Keratinocyte (primary cell): ENCODE data around the gene CILP2. TPM values are rescaled to one million over a fixed set of nuclear protein-coding genes. Genes with fewer than 3 reads are reported as not detected.

Experiments
- DNase-seq: peaks from one replicate; pipeline ENCODE4 v3.0.0-alpha.2; 2011; ENCODE audit warnings: low read depth, missing footprints, low spot score
- FAIRE-seq: peaks from 2 replicates; lab custom pipeline; 2011; peaks lifted over from hg19 to GRCh38; lab: Jason Lieb, UNC
- H2AFZ ChIP-seq: 2 replicates; pipeline ENCODE4 v1.6.0; 2012; ENCODE audit warnings: low read length, control low read depth, inconsistent platforms; ENCODE audit not compliant: control insufficient read depth
- H3K27ac ChIP-seq: 2 replicates; pipeline ENCODE4 v1.5.1; 2011; ENCODE audit warnings: low read length; ENCODE audit not compliant: control insufficient read depth, insufficient read depth
- H3K27me3 ChIP-seq: 3 replicates; pipeline ENCODE4 v1.6.0; 2011; ENCODE audit warnings: low read length; ENCODE audit not compliant: control insufficient read depth, insufficient read depth; ENCODE audit errors: extremely low read depth
- H3K36me3 ChIP-seq, 2 experiments: 2 replicates in 1 of 2; 3 replicates in 1 of 2; pipeline ENCODE4 v1.5.1; 2011; ENCODE audit warnings: low read length in 2 of 2, mild to moderate bottlenecking in 1 of 2; ENCODE audit not compliant: control insufficient read depth in 2 of 2, insufficient read depth in 2 of 2; ENCODE audit errors: extremely low read depth in 1 of 2
- H3K4me1 ChIP-seq: 3 replicates; pipeline ENCODE4 v1.5.1; 2011; ENCODE audit warnings: low read length; ENCODE audit not compliant: control insufficient read depth, insufficient read depth; ENCODE audit errors: extremely low read depth
- H3K4me2 ChIP-seq: 3 replicates; pipeline ENCODE4 v1.6.0; 2011; ENCODE audit warnings: low read depth, low read length; ENCODE audit not compliant: control insufficient read depth, insufficient read depth; ENCODE audit errors: extremely low read depth
- H3K4me3 ChIP-seq, 3 experiments: fragments of 200-600 bp in 1 of 3; sonication (generic) in 1 of 3; 2 replicates in 2 of 3; 3 replicates in 1 of 3; pipeline ENCODE4 v1.5.1; 2011 to 2016; ENCODE audit warnings: low read length in 3 of 3, mild to moderate bottlenecking in 3 of 3, control low read depth in 2 of 3, inconsistent platforms in 1 of 3, low read depth in 1 of 3, mixed read lengths in 1 of 3, mixed run types in 1 of 3, moderate library complexity in 1 of 3; ENCODE audit not compliant: control insufficient read depth in 2 of 3, insufficient read depth in 2 of 3; ENCODE audit errors: extremely low read depth in 1 of 3
- H3K79me2 ChIP-seq: 2 replicates; pipeline ENCODE4 v1.6.0; 2012; ENCODE audit warnings: low read length; ENCODE audit not compliant: control insufficient read depth, insufficient read depth
- H3K9ac ChIP-seq: 3 replicates; pipeline ENCODE4 v1.6.0; 2011; ENCODE audit warnings: low read length; ENCODE audit not compliant: control insufficient read depth, insufficient read depth; ENCODE audit errors: extremely low read depth
- H3K9me1 ChIP-seq: 3 replicates; pipeline ENCODE4 v1.6.0; 2011; ENCODE audit warnings: low read length; ENCODE audit not compliant: control insufficient read depth, insufficient read depth; ENCODE audit errors: extremely low read depth
- H3K9me3 ChIP-seq: 2 replicates; pipeline ENCODE4 v1.5.1; 2012; ENCODE audit warnings: low read depth, low read length; ENCODE audit not compliant: control insufficient read depth
- H4K20me1 ChIP-seq: 3 replicates; pipeline ENCODE4 v1.6.0; 2011; ENCODE audit warnings: low read length; ENCODE audit not compliant: control insufficient read depth, insufficient read depth; ENCODE audit errors: extremely low read depth
- EZH2 ChIP-seq: IDR thresholded peaks from one replicate; pipeline ENCODE4 v1.6.1; 2012; ENCODE audit warnings: inconsistent platforms, mild to moderate bottlenecking, low read length, moderate library complexity
- dilution Hi-C: fragments of 300-500 bp; cut with MboI; formaldehyde crosslinking; loops from one replicate; pipeline ENCODE4 v1.7.0; 2020; ENCODE audit warnings: low sequenced_read_pairs; ENCODE audit not compliant: extremely low pct_ligation_motif_present
- polyA plus RNA-seq, 5 experiments: library from polyadenylated mRNA; depleted of rRNA in 3 of 5; stranded (reverse) in 3 of 5; stranded (forward) in 1 of 5; unstranded in 1 of 5; fragments of >200 nt; gene quantifications; 1 replicate in 1 of 5; 2 replicates in 3 of 5; 3 replicates in 1 of 5; pipeline versions ENCODE4 v1.2.1 to v1.2.3, GENCODE V29; 2011 to 2012; ENCODE audit warnings: missing spikeins in 2 of 5, low read depth in 1 of 5, low replicate concordance in 1 of 5
- TF ChIP-seq, protein P1 (sequence below), 3 experiments: IDR thresholded peaks in 1 of 3; conservative IDR thresholded peaks in 1 of 3; optimal IDR thresholded peaks in 1 of 3; 2 replicates in 2 of 3; 3 replicates in 1 of 3; pipeline versions ENCODE3 to v1.5.1; 2011; ENCODE audit warnings: low read length in 3 of 3, mild to moderate bottlenecking in 3 of 3, moderate library complexity in 2 of 3, control low read depth in 1 of 3, inconsistent platforms in 1 of 3; ENCODE audit not compliant: insufficient read depth in 2 of 3; ENCODE audit errors: extremely low read depth in 1 of 3

Gene CILP2
- polyA plus RNA-seq, 1 donor (not counting 4 experiments of a cell fraction or from before 2014, with no cell fraction given) = 0.07 TPM

DNA sequence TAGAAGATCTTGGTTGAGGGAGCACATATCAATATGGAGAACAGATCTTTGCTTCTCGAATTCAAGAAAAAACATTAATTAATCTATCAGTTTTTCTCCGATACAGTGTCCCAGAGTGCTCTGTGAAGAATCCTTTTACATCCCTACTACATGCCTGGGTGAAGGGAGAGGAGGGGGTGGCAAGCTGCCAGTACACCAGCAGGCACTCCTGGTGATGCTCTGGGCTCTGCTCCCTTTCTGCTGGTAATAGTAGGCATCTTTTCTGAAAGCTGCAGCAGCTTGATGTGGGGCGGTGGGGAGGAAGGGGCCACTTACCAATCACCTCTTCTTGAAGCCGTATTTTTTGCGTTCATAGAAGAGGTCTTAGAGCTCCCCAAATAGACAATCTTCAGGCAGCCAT is 49.7 kb downstream of the CILP2 start:
- no peak overlapping the region for H3K4me2 ChIP-seq
- no peak overlapping the region for H3K9ac ChIP-seq
- TF ChIP-seq, protein P1, sequence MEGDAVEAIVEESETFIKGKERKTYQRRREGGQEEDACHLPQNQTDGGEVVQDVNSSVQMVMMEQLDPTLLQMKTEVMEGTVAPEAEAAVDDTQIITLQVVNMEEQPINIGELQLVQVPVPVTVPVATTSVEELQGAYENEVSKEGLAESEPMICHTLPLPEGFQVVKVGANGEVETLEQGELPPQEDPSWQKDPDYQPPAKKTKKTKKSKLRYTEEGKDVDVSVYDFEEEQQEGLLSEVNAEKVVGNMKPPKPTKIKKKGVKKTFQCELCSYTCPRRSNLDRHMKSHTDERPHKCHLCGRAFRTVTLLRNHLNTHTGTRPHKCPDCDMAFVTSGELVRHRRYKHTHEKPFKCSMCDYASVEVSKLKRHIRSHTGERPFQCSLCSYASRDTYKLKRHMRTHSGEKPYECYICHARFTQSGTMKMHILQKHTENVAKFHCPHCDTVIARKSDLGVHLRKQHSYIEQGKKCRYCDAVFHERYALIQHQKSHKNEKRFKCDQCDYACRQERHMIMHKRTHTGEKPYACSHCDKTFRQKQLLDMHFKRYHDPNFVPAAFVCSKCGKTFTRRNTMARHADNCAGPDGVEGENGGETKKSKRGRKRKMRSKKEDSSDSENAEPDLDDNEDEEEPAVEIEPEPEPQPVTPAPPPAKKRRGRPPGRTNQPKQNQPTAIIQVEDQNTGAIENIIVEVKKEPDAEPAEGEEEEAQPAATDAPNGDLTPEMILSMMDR (optimal IDR thresholded peaks at IDR 0.05 in 1 of 3, IDR thresholded peaks at IDR 0.05 in 1 of 3, conservative IDR thresholded peaks at IDR 0.05 in 1 of 3; ENCODE audit: extremely low read depth in 1 of 3, insufficient read depth in 2 of 3, low read length in 3 of 3) = no peak
- no peak for TF ChIP-seq EZH2
- H3K27me3 ChIP-seq = no peaks in the 10 kb centered on the region
- H4K20me1 ChIP-seq = no peaks in the 10 kb centered on the region
- FAIRE-seq = no peak
- H3K27ac ChIP-seq = no peak overlapping the region
- no peaks in the 10 kb centered on the region for H3K9me3 ChIP-seq
- no peak overlapping the region for H3K4me3 ChIP-seq
- dilution Hi-C loops = no loop called here
- H3K36me3 ChIP-seq = no peaks in the 10 kb centered on the region
- DNase-seq = no peak
- no peaks in the 10 kb centered on the region for H3K79me2 ChIP-seq
- H2AFZ ChIP-seq = no peak overlapping the region
- H3K9me1 ChIP-seq = no peaks in the 10 kb centered on the region
- peaks cover 15% of the 10 kb centered on the region for H3K4me1 ChIP-seq

DNA sequence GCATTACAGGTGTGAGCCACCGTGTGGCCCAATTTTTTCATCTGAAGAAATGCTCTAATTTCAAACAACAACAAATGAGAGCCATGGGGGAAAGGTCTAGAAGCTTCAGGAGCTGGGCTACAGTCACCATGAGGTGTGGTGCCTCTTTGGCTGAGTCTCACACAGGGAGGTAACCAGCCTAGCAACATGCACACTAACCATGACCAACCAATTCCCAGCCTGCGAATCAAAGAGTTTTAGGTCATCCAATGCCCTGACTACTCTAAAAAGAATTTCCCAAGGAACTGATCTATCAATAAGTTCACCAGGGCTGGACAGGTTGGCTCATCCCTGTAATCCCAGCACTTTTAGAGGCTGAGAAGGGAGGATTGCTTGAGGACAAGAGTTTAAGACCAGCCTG is 50.5 kb downstream of the CILP2 start:
- no peak for DNase-seq
- TF ChIP-seq, protein P1 (optimal IDR thresholded peaks at IDR 0.05 in 1 of 3, IDR thresholded peaks at IDR 0.05 in 1 of 3, conservative IDR thresholded peaks at IDR 0.05 in 1 of 3; ENCODE audit: extremely low read depth in 1 of 3, insufficient read depth in 2 of 3, low read length in 3 of 3) = no peak
- no peak for TF ChIP-seq EZH2

More for the DNA sequence above, 50.5 kb downstream of the CILP2 start:
- dilution Hi-C loops = no loop called here
- no peaks in the 10 kb centered on the region for H3K9me1 ChIP-seq
- no peaks in the 10 kb centered on the region for H3K9me3 ChIP-seq
- no peaks in the 10 kb centered on the region for H3K36me3 ChIP-seq
- no peaks in the 10 kb centered on the region for H3K27me3 ChIP-seq
- H3K4me1 ChIP-seq = peaks cover 15% of the 10 kb centered on the region
- no peak overlapping the region for H3K4me2 ChIP-seq
- no peak overlapping the region for H3K27ac ChIP-seq
- no peak overlapping the region for H2AFZ ChIP-seq
- no peak for FAIRE-seq
- no peak overlapping the region for H3K9ac ChIP-seq
- H3K79me2 ChIP-seq = no peaks in the 10 kb centered on the region
- no peak overlapping the region for H3K4me3 ChIP-seq
- H4K20me1 ChIP-seq = no peaks in the 10 kb centered on the region
